Jurkat, Clone E6-1 (cell line): ENCODE data around the gene FKBP14. TPM values are rescaled to one million over a fixed set of nuclear protein-coding genes. Genes with fewer than 3 reads are reported as not detected.
A peak's percentile ranks its signal among the peaks of the same experiment; 100 is the strongest.
"Not testable (repeated sequence)": the region's sequence is repeated elsewhere in the genome, so short reads cannot be mapped to it uniquely, and the experiment has no call there.

Experiments used
- DNase-seq: peaks from one replicate; pipeline ENCODE4 v3.0.0-alpha.2; 2011; ENCODE audit warnings: low read depth, low spot score
- H3K4me3 ChIP-seq: 2 replicates; pipeline ENCODE4 v1.5.1; 2011; ENCODE audit warnings: mild to moderate bottlenecking, low read length, control low read depth, moderate library complexity
- polyA plus RNA-seq: library from polyadenylated mRNA; unstranded; fragments of >200 nt; gene quantifications from one replicate; pipeline ENCODE4 v1.2.1, GENCODE V29; 2012; ENCODE audit warnings: missing spikeins; ENCODE audit not compliant: insufficient read length, insufficient read depth

Gene FKBP14
- polyA plus RNA-seq, result 7.3 TPM

GRCh38 chr7:30026229-30027064, at the start of gene FKBP14:
Gene FKBP14, minus strand, starts transcription at chr7:30026702. Its CDS starts 194 bp downstream, at chr7:30026508.
- H3K4me3 ChIP-seq, result peak within 1 kb of the TSS; percentile 94

GRCh38 chr7:30074422-30075030, 48.0 kb upstream of the FKBP14 start:
- peak; percentile 50 for DNase-seq
- H3K4me3 ChIP-seq, result no peak overlapping the region

More at GRCh38 chr7:30026229-30027064, at the start of gene FKBP14:
- peak; percentile 99 for DNase-seq

GRCh38 chr7:30072735-30073134, 46.2 kb upstream of the FKBP14 start:
- DNase-seq, result no peak
- H3K4me3 ChIP-seq, result no peak overlapping the region

- no peak for DNase-seq
- H3K4me3 ChIP-seq, result no peak overlapping the region
Observed at GRCh38 chr7:30070052-30070451, 43.5 kb upstream of the FKBP14 start.

GRCh38 chr7:30069096-30069867, 42.8 kb upstream of the FKBP14 start:
- no peak for DNase-seq
- H3K4me3 ChIP-seq, result no peak overlapping the region

GRCh38 chr7:30068117-30068516, 41.6 kb upstream of the FKBP14 start:
- no peak for DNase-seq
- no peak overlapping the region for H3K4me3 ChIP-seq

GRCh38 chr7:30066687-30067086, 40.2 kb upstream of the FKBP14 start:
- no peak overlapping the region for H3K4me3 ChIP-seq
- DNase-seq, result no peak

GRCh38 chr7:30065746-30066145, 39.2 kb upstream of the FKBP14 start:
- no peak for DNase-seq
- no peak overlapping the region for H3K4me3 ChIP-seq

- H3K4me3 ChIP-seq, result no peak overlapping the region
- peak; percentile 28 for DNase-seq
Observed at GRCh38 chr7:30062587-30062986, 36.1 kb upstream of the FKBP14 start.

- not testable (repeated sequence) for H3K4me3 ChIP-seq
- peak; percentile 42 for DNase-seq
Observed at GRCh38 chr7:30061786-30062185, 35.3 kb upstream of the FKBP14 start.

GRCh38 chr7:30057741-30058140, 31.2 kb upstream of the FKBP14 start:
- no peak for DNase-seq
- no peak overlapping the region for H3K4me3 ChIP-seq

- DNase-seq, result no peak
- H3K4me3 ChIP-seq, result no peak overlapping the region
Observed at GRCh38 chr7:30053068-30053467, 26.6 kb upstream of the FKBP14 start.

GRCh38 chr7:30049173-30049572, 22.7 kb upstream of the FKBP14 start:
- no peak overlapping the region for H3K4me3 ChIP-seq

GRCh38 chr7:30048582-30048981, 22.1 kb upstream of the FKBP14 start:
- DNase-seq, result no peak
- H3K4me3 ChIP-seq, result no peak overlapping the region

More at GRCh38 chr7:30049173-30049572, 22.7 kb upstream of the FKBP14 start:
- DNase-seq, result no peak

- no peak for DNase-seq
- no peak overlapping the region for H3K4me3 ChIP-seq
Observed at GRCh38 chr7:30047124-30047523, 20.6 kb upstream of the FKBP14 start.

- no peak for DNase-seq
- no peak overlapping the region for H3K4me3 ChIP-seq
Observed at GRCh38 chr7:30046127-30046770, 19.7 kb upstream of the FKBP14 start.

- no peak overlapping the region for H3K4me3 ChIP-seq
- DNase-seq, result no peak
Observed at GRCh38 chr7:30041526-30042269, 15.2 kb upstream of the FKBP14 start.

GRCh38 chr7:30040938-30041337, 14.4 kb upstream of the FKBP14 start:
- no peak overlapping the region for H3K4me3 ChIP-seq
- no peak for DNase-seq
